ENCODE results near the gene MAP3K2.

GRCh38 chr2:127408004-127408806, 20.4 kb upstream of the MAP3K2 start:
- TF ChIP-seq CTCF (IDR thresholded peaks at IDR 0.05; ENCODE audit: insufficient read depth, low read depth, low read length), result no peak
- TF ChIP-seq EZH2 (IDR thresholded peaks at IDR 0.05; ENCODE audit: insufficient read depth, low read length), result no peak
